Endodermal cell (in vitro differentiated cells): Measurements from ENCODE around the gene UBIAD1. TPM values are rescaled to one million over a fixed set of nuclear protein-coding genes. Genes with fewer than 3 reads are reported as not detected.

Experiments used
- DNase-seq: peaks from one replicate; pipeline ENCODE4 v3.0.0-alpha.2; 2017
- H3K27ac ChIP-seq: 2 replicates; pipeline ENCODE4 v1.5.1; 2013; ENCODE audit warnings: mild to moderate bottlenecking, low read depth, low read length, moderate library complexity
- H3K27me3 ChIP-seq: 2 replicates; pipeline ENCODE4 v1.6.1; 2013; ENCODE audit warnings: mild to moderate bottlenecking, low read length, moderate library complexity; ENCODE audit not compliant: insufficient read depth, control insufficient read depth, poor library complexity, severe bottlenecking
- H3K36me3 ChIP-seq: 2 replicates; pipeline ENCODE4 v1.7.0; 2013; ENCODE audit warnings: mild to moderate bottlenecking, low read length, moderate library complexity; ENCODE audit not compliant: control insufficient read depth, insufficient read depth
- H3K4me1 ChIP-seq: one replicate; pipeline ENCODE4 v1.7.0; 2013; ENCODE audit warnings: low read length; ENCODE audit not compliant: control insufficient read depth, insufficient read depth
- H3K4me3 ChIP-seq: 2 replicates; pipeline ENCODE4 v1.5.1; 2013; ENCODE audit warnings: mild to moderate bottlenecking, low read length, moderate library complexity
- H3K9ac ChIP-seq: 2 replicates; pipeline ENCODE4 v1.6.1; 2013; ENCODE audit warnings: mild to moderate bottlenecking, low read length, moderate library complexity; ENCODE audit not compliant: poor library complexity, severe bottlenecking; ENCODE audit errors: extremely low read depth
- H3K9me3 ChIP-seq: 2 replicates; pipeline ENCODE4 v1.6.1; 2013; ENCODE audit warnings: mild to moderate bottlenecking, low read length, moderate library complexity; ENCODE audit not compliant: control insufficient read depth
- H3K27ac Mint-ChIP-seq: 2 replicates; pipeline ENCODE4 v1.8.0; 2020; ENCODE audit warnings: mixed read lengths
- H3K27me3 Mint-ChIP-seq: 2 replicates; pipeline ENCODE4 v1.8.0; 2021; ENCODE audit warnings: mild to moderate bottlenecking, mixed read lengths; ENCODE audit not compliant: insufficient read depth
- H3K36me3 Mint-ChIP-seq: 2 replicates; pipeline ENCODE4 v1.8.0; 2020; ENCODE audit warnings: low read depth, mixed read lengths
- H3K4me1 Mint-ChIP-seq: 2 replicates; pipeline ENCODE4 v1.8.0; 2020; ENCODE audit warnings: mixed read lengths
- H3K4me3 Mint-ChIP-seq: 2 replicates; pipeline ENCODE4 v1.8.0; 2020; ENCODE audit warnings: mild to moderate bottlenecking, moderate library complexity, mixed read lengths
- H3K9me3 Mint-ChIP-seq: 2 replicates; pipeline ENCODE4 v1.8.0; 2020; ENCODE audit warnings: mild to moderate bottlenecking, mixed read lengths
- WGBS, 2 experiments: methylation state at CpG; one replicate each; pipeline versions ENCODE4 v1.1.5 to v1.1.7; 2013; ENCODE audit warnings: missing lambda C conversion rate in 2 of 2, mixed read lengths in 1 of 2; ENCODE audit not compliant: insufficient coverage in 1 of 2, insufficient read length in 1 of 2; 5-methylcytosine and 5-hydroxymethylcytosine counted together
- total RNA-seq, 2 donors: library from RNA; stranded (reverse); fragmentation: NEBNext Ultra II Directional in 1 of 2; extraction: Animal tissue kit (Norgen Biotek cat#: 25700) in 1 of 2; gene quantifications; 2 replicates in 1 of 2; 3 replicates in 1 of 2; pipeline ENCODE4 v1.2.1, GENCODE V29; 2021
- TF ChIP-seq, protein P1 (sequence below): fragments of 200-600 bp; sonication (generic); conservative IDR thresholded peaks from 2 replicates; pipeline ENCODE4 v1.5.0; 2021; ENCODE audit warnings: antibody characterized with exemption, mild to moderate bottlenecking

Gene UBIAD1
- total RNA-seq, 2 donors from 2014 or later = 12.9 to 15.9 TPM

DNA sequence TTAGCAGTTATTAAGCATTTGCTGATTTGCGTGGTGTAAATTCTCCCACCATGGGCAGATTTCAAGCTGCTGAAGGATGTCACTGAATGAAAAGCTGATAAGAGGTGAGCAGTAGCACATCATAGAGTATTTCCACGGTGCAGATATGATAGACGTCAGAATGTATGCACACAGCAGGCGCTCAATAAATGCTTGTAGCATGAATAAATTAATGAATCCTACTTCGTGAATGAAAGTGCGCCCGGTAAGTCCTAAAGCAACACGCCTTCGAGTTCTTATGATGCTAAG, 510 bp upstream of the UBIAD1 start:
- Histone ChIP-seq H3K27me3 (no peaks in the 10 kb centered on the region), H3K4me3 (no peak overlapping the region), H3K9me3 (no peaks in the 10 kb centered on the region), H3K36me3 (peaks cover 4% of the 10 kb centered on the region), H3K4me1 (no peaks in the 10 kb centered on the region), H3K27ac (no peak overlapping the region), H3K9ac (no peak overlapping the region)
- Mint-ChIP-seq H3K4me3 (no peak overlapping the region), H3K36me3 (peaks cover 12% of the 10 kb centered on the region), H3K9me3 (no peaks in the 10 kb centered on the region), H3K27me3 (no peaks in the 10 kb centered on the region), H3K27ac (no peak overlapping the region), H3K4me1 (peaks cover 11% of the 10 kb centered on the region)
- TF ChIP-seq, protein P1, sequence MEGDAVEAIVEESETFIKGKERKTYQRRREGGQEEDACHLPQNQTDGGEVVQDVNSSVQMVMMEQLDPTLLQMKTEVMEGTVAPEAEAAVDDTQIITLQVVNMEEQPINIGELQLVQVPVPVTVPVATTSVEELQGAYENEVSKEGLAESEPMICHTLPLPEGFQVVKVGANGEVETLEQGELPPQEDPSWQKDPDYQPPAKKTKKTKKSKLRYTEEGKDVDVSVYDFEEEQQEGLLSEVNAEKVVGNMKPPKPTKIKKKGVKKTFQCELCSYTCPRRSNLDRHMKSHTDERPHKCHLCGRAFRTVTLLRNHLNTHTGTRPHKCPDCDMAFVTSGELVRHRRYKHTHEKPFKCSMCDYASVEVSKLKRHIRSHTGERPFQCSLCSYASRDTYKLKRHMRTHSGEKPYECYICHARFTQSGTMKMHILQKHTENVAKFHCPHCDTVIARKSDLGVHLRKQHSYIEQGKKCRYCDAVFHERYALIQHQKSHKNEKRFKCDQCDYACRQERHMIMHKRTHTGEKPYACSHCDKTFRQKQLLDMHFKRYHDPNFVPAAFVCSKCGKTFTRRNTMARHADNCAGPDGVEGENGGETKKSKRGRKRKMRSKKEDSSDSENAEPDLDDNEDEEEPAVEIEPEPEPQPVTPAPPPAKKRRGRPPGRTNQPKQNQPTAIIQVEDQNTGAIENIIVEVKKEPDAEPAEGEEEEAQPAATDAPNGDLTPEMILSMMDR = no peak
- DNase-seq = no peak
- 15 to 22% methylated on average over 9 of the region's 9 CpGs for WGBS, 2 experiments

DNA sequence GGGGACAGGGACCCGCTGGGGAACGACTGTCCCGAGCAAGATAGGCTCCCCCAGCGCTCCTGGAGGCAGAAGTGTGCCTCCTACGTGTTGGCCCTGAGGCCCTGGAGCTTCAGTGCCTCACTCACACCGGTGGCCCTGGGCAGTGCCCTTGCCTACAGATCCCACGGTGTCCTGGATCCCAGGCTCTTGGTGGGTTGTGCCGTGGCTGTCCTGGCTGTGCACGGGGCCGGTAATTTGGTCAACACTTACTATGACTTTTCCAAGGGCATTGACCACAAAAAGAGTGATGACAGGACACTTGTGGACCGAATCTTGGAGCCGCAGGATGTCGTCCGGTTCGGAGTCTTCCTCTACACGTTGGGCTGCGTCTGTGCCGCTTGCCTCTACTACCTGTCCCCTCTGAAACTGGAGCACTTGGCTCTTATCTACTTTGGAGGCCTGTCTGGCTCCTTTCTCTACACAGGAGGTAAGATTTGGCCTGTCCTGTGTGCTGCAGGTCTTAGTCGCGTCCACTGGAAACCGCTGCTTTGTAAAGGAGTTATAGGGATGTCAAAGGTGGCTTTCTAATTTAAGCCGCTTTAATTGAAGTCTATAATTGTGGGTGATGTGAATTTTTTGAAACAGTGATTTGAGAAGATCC, 717 bp downstream of the UBIAD1 start:
- no peaks in the 10 kb centered on the region for H3K27me3 ChIP-seq
- H3K9ac ChIP-seq = peak overlapping the region; percentile 87
- H3K4me3 ChIP-seq = peak overlapping the region; percentile 99
- H3K4me3 Mint-ChIP-seq = peak overlapping the region; percentile 82
- H3K36me3 Mint-ChIP-seq = peaks cover 20% of the 10 kb centered on the region
- H3K4me1 ChIP-seq = no peaks in the 10 kb centered on the region
- no peaks in the 10 kb centered on the region for H3K9me3 Mint-ChIP-seq
- 11 to 12% methylated on average over 10 to 22 of the region's 22 CpGs for WGBS, 2 experiments
- H3K27me3 Mint-ChIP-seq = no peaks in the 10 kb centered on the region
- peaks cover 11% of the 10 kb centered on the region for H3K4me1 Mint-ChIP-seq
- H3K36me3 ChIP-seq = peaks cover 9% of the 10 kb centered on the region
- peak overlapping the region; percentile 92 for H3K27ac Mint-ChIP-seq
- peak overlapping the region; percentile 86 for H3K27ac ChIP-seq
- TF ChIP-seq, protein P1 = peak; percentile 20
- H3K9me3 ChIP-seq = no peaks in the 10 kb centered on the region
- DNase-seq = no peak

GRCh38 chr1:11279152-11279551, 6.2 kb downstream of the UBIAD1 start:
- H3K36me3 Mint-ChIP-seq = peaks cover 39% of the 10 kb centered on the region
- no peak overlapping the region for H3K27ac Mint-ChIP-seq

More at GRCh38 chr1:11279152-11279551, 6.2 kb downstream of the UBIAD1 start:
- Histone ChIP-seq H3K36me3 (peaks cover 17% of the 10 kb centered on the region), H3K9me3 (no peaks in the 10 kb centered on the region), H3K27ac (no peak overlapping the region), H3K4me1 (no peaks in the 10 kb centered on the region), H3K9ac (no peak overlapping the region), H3K27me3 (no peaks in the 10 kb centered on the region), H3K4me3 (no peak overlapping the region)
- Mint-ChIP-seq H3K9me3 (no peaks in the 10 kb centered on the region), H3K4me1 (peaks cover 10% of the 10 kb centered on the region), H3K27me3 (no peaks in the 10 kb centered on the region), H3K4me3 (no peak overlapping the region)
- 91 to 97% methylated on average over 3 to 5 of the region's 5 CpGs for WGBS, 2 experiments
- TF ChIP-seq, protein P1 = no peak
- no peak for DNase-seq
